MM.1S (cell line): ENCODE results near the gene PLPPR3.

Experiments used
- DNase-seq: peaks from one replicate; pipeline ENCODE4 v3.0.0-alpha.2; 2015
- H2AFZ ChIP-seq: fragments of 300-600 bp; sonication (generic); 2 replicates; pipeline ENCODE4 v1.6.0; 2016; ENCODE audit warnings: antibody characterized with exemption, low read length
- H3F3A ChIP-seq: fragments of 300-600 bp; sonication (generic); 2 replicates; pipeline ENCODE4 v1.6.1; 2016; ENCODE audit warnings: mild to moderate bottlenecking, antibody characterized with exemption, low read length, moderate library complexity, mixed read lengths; ENCODE audit not compliant: insufficient read depth
- H3K27ac ChIP-seq: fragments of 300-600 bp; sonication (generic); 2 replicates; pipeline ENCODE4 v1.5.1; 2016; ENCODE audit warnings: mild to moderate bottlenecking, low read length
- H3K27me3 ChIP-seq: fragments of 300-600 bp; sonication (generic); replicated peaks from 2 replicates; pipeline ENCODE4 v1.6.0; 2016; ENCODE audit warnings: low read length; ENCODE audit not compliant: insufficient read depth
- H3K36me3 ChIP-seq: fragments of 300-600 bp; sonication (generic); replicated peaks from 2 replicates; pipeline ENCODE4 v1.6.1; 2016; ENCODE audit warnings: mild to moderate bottlenecking, low read length, mixed read lengths; ENCODE audit not compliant: insufficient read depth
- H3K4me1 ChIP-seq: fragments of 300-600 bp; sonication (generic); 2 replicates; pipeline ENCODE4 v1.6.1; 2016; ENCODE audit warnings: low read length, mixed read lengths
- H3K4me2 ChIP-seq: fragments of 300-600 bp; sonication (generic); 2 replicates; pipeline ENCODE4 v1.6.0; 2016; ENCODE audit warnings: low read depth, low read length
- H3K4me3 ChIP-seq: fragments of 300-600 bp; sonication (generic); 2 replicates; pipeline ENCODE4 v1.5.1; 2016; ENCODE audit warnings: low read length, mixed read lengths
- H3K79me2 ChIP-seq: fragments of 300-600 bp; sonication (generic); 2 replicates; pipeline ENCODE4 v1.6.1; 2016; ENCODE audit warnings: mixed run types, low read length, mixed read lengths
- H3K9ac ChIP-seq: fragments of 300-600 bp; sonication (generic); 2 replicates; pipeline ENCODE4 v1.6.1; 2016; ENCODE audit warnings: low read length, mixed read lengths
- H3K9me2 ChIP-seq: fragments of 300-600 bp; sonication (generic); replicated peaks from 2 replicates; pipeline ENCODE4 v1.6.1; 2016; ENCODE audit warnings: mild to moderate bottlenecking, low read length, mixed read lengths; ENCODE audit not compliant: insufficient read depth
- H3K9me3 ChIP-seq: fragments of 300-600 bp; sonication (generic); replicated peaks from 2 replicates; pipeline ENCODE4 v1.6.1; 2016; ENCODE audit warnings: mild to moderate bottlenecking, low read length, mixed read lengths; ENCODE audit not compliant: insufficient read depth
- H4K20me1 ChIP-seq: fragments of 300-600 bp; sonication (generic); 2 replicates; pipeline ENCODE4 v1.6.1; 2016; ENCODE audit warnings: mild to moderate bottlenecking, low read length, moderate library complexity, mixed read lengths; ENCODE audit not compliant: insufficient read depth
- EZH2 ChIP-seq: fragments of 300-600 bp; sonication (generic); optimal IDR thresholded peaks from 2 replicates; pipeline ENCODE3; 2017; ENCODE audit warnings: low read depth, mild to moderate bottlenecking, antibody characterized with exemption, low read length, mixed read lengths
- EZH2phosphoT487 ChIP-seq: fragments of 300-600 bp; sonication (generic); IDR thresholded peaks from 2 replicates; pipeline ENCODE4 v1.6.1; 2018; ENCODE audit warnings: antibody characterized with exemption, low read length
- TF ChIP-seq, protein P1 (sequence below): fragments of 300-600 bp; sonication (generic); IDR thresholded peaks from 2 replicates; pipeline ENCODE4 v1.5.1; 2016; ENCODE audit warnings: antibody characterized with exemption, low read length, mixed read lengths

Gene PLPPR3

DNA sequence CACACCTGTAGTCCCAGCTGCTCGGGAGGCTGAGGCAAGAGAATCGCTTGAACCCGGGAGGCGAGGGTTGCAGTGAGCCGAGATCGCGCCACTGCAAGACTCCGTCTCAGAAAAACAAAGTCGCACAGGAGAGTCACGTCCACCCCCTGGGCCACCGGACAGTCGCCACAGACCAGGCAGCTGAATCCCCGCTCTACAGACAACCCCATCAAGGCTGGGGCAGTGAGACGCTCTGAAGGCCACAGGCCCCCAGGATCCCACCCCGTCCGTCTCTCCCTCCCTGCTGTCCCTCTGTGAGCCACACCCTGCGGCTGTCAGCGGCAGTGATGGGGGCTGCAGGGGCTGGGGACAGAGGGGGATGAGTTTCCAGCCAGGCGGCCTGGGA is 40.0 kb downstream of the PLPPR3 start:
- DNase-seq = no peak
- Histone ChIP-seq H3K4me3 (no peak overlapping the region), H3K4me1 (no peaks in the 10 kb centered on the region), H3F3A (no peaks in the 10 kb centered on the region), H2AFZ (no peak overlapping the region), H3K9ac (no peak overlapping the region), H3K4me2 (no peak overlapping the region), H3K79me2 (no peaks in the 10 kb centered on the region), H4K20me1 (no peaks in the 10 kb centered on the region), H3K9me3 (no peaks in the 10 kb centered on the region), H3K36me3 (no peaks in the 10 kb centered on the region), H3K27me3 (peaks cover 77% of the 10 kb centered on the region), H3K9me2 (no peaks in the 10 kb centered on the region), H3K27ac (no peak overlapping the region)
- 0 out of 2 replicates have a peak, but pooled peaks have one; percentile 11 for TF ChIP-seq EZH2phosphoT487
- TF ChIP-seq, protein P1, sequence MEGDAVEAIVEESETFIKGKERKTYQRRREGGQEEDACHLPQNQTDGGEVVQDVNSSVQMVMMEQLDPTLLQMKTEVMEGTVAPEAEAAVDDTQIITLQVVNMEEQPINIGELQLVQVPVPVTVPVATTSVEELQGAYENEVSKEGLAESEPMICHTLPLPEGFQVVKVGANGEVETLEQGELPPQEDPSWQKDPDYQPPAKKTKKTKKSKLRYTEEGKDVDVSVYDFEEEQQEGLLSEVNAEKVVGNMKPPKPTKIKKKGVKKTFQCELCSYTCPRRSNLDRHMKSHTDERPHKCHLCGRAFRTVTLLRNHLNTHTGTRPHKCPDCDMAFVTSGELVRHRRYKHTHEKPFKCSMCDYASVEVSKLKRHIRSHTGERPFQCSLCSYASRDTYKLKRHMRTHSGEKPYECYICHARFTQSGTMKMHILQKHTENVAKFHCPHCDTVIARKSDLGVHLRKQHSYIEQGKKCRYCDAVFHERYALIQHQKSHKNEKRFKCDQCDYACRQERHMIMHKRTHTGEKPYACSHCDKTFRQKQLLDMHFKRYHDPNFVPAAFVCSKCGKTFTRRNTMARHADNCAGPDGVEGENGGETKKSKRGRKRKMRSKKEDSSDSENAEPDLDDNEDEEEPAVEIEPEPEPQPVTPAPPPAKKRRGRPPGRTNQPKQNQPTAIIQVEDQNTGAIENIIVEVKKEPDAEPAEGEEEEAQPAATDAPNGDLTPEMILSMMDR = no peak

DNA sequence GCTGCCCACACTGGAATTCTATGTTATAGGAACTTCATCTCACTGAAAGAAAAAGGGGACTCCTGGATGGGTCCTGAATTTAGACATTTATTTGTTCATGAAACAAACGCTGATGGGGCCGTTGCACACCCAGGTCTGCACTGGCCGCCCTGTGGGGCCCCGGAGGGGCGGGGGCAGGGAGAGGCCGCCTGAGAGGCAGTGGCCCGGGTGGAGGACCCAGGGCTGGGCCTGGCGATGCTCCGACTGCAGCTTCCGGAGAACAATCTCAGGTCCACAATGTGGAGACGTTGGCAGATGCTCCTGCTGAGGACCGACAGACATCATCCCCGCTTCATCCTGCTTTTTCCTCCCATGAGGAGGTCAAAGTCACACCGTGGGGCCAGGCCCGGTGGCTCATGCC is 40.8 kb downstream of the PLPPR3 start:
- H3K4me2 ChIP-seq = no peak overlapping the region

DNA sequence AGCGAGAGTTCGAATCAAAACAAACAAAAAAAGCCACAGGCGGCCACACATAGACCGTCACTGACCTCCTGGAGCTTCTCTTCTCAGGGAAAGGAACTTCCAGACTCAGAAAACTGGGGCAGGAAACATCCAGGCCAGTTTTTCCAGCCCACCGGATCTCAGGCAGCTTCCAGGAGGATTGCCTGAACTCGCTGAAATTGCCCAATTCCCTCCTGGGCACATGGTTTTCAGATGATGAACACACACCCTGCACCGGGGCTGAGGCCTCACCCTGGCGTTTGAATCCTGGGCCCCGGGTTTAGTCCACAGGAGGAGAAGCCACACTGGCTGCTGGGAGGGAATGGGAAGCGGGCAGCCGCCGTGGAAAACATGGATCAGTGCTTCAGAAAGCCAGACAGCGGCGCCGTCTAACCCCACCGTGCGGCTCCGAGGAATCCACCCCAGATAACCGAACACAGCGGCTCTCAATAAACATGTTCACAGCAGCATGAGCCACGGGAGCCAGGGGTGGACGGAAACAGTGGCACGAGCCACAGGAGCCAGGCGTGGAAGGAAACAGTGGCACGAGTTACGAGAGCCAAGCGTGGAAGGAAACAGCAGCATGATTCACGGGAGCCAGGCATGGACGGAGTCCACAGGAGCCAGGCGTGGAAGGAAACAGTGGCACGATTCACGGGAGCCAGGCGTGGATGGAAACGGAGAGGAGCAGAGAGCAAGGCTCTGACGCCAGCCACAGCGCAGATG is 42.7 kb downstream of the PLPPR3 start:
- H3K9ac ChIP-seq = no peak overlapping the region
- no peak overlapping the region for H3K4me2 ChIP-seq
- H3K9me3 ChIP-seq = no peaks in the 10 kb centered on the region

More for the DNA sequence above, 40.8 kb downstream of the PLPPR3 start:
- H3K36me3 ChIP-seq = no peaks in the 10 kb centered on the region
- H3F3A ChIP-seq = no peaks in the 10 kb centered on the region
- no peaks in the 10 kb centered on the region for H3K79me2 ChIP-seq
- no peak overlapping the region for H3K4me3 ChIP-seq
- H3K9me3 ChIP-seq = no peaks in the 10 kb centered on the region
- H3K4me1 ChIP-seq = no peaks in the 10 kb centered on the region
- peaks cover 82% of the 10 kb centered on the region for H3K27me3 ChIP-seq
- DNase-seq = no peak
- H4K20me1 ChIP-seq = no peaks in the 10 kb centered on the region
- no peak overlapping the region for H3K9ac ChIP-seq
- H3K27ac ChIP-seq = no peak overlapping the region
- no peak overlapping the region for H2AFZ ChIP-seq
- no peak for TF ChIP-seq EZH2
- no peaks in the 10 kb centered on the region for H3K9me2 ChIP-seq

More for the DNA sequence above, 42.7 kb downstream of the PLPPR3 start:
- Histone ChIP-seq H3K4me1 (no peaks in the 10 kb centered on the region), H2AFZ (no peak overlapping the region), H4K20me1 (no peaks in the 10 kb centered on the region), H3K27ac (no peak overlapping the region), H3F3A (no peaks in the 10 kb centered on the region), H3K79me2 (no peaks in the 10 kb centered on the region), H3K27me3 (peaks cover 88% of the 10 kb centered on the region), H3K4me3 (no peak overlapping the region), H3K9me2 (no peaks in the 10 kb centered on the region), H3K36me3 (no peaks in the 10 kb centered on the region)
- TF ChIP-seq EZH2 (no peak), EZH2phosphoT487 (no peak)
- TF ChIP-seq, protein P1 = no peak
- no peak for DNase-seq
